Right renal pelvis (tissue), 4 donors: ENCODE data around the gene ZNF524. TPM values are rescaled to one million over a fixed set of nuclear protein-coding genes. Genes with fewer than 3 reads are reported as not detected.
A peak's percentile ranks its signal among the peaks of the same experiment; 100 is the strongest.
"Not testable (repeated sequence)": the region's sequence is repeated elsewhere in the genome, so short reads cannot be mapped to it uniquely, and the experiment has no call there.

Source experiments
- DNase-seq, 4 donors: peaks; one replicate each; pipeline ENCODE4 v3.0.0-alpha.2; 2013; ENCODE audit warnings: low read depth in 4 of 4, low spot score in 3 of 4, missing footprints in 1 of 4
- polyA plus RNA-seq, 4 donors: library from polyadenylated mRNA; unstranded; fragments of 120-200 nt; gene quantifications; one replicate each; pipeline ENCODE4 v1.2.1, GENCODE V29; 2013; ENCODE audit not compliant: insufficient read length in 4 of 4

Gene ZNF524
- polyA plus RNA-seq, 4 donors = 7.7 to 12.0 (median 8.8) TPM

- no peak for DNase-seq
Observed at GRCh38 chr19:55581145-55581822, 18.8 kb upstream of the ZNF524 start.

- peak in 1 of 4 donors; percentile 59 for DNase-seq
Observed at GRCh38 chr19:55581823-55582223, 18.3 kb upstream of the ZNF524 start.

- DNase-seq = not testable (repeated sequence)
Observed at GRCh38 chr19:55582284-55582683, 17.8 kb upstream of the ZNF524 start.

- not testable (repeated sequence) for DNase-seq
Observed at GRCh38 chr19:55583897-55584296, 16.2 kb upstream of the ZNF524 start.

- DNase-seq = no peak
Observed at GRCh38 chr19:55584871-55585270, 15.2 kb upstream of the ZNF524 start.

- DNase-seq = peak in 3 of 4 donors; percentile 68 to 79 (median 77)
Observed at GRCh38 chr19:55585658-55586339, 14.3 kb upstream of the ZNF524 start.

- DNase-seq = peak; percentile 89 to 95 (median 92)
Observed at GRCh38 chr19:55586976-55587668, 13.0 kb upstream of the ZNF524 start.

GRCh38 chr19:55588738-55589137 is 11.3 kb upstream of the ZNF524 start:
- no peak for DNase-seq

GRCh38 chr19:55590109-55590508 is 10.0 kb upstream of the ZNF524 start:
- DNase-seq = no peak

GRCh38 chr19:55590617-55591016 is 9.5 kb upstream of the ZNF524 start:
- DNase-seq = no peak

- DNase-seq = no peak
Observed at GRCh38 chr19:55591555-55591954, 8.5 kb upstream of the ZNF524 start.

- no peak for DNase-seq
Observed at GRCh38 chr19:55592391-55593090, 7.5 kb upstream of the ZNF524 start.

GRCh38 chr19:55593096-55593772 is 6.9 kb upstream of the ZNF524 start:
- DNase-seq = no peak

GRCh38 chr19:55594996-55595545 is 5.0 kb upstream of the ZNF524 start:
- DNase-seq = no peak

- DNase-seq = no peak
Observed at GRCh38 chr19:55596304-55596703, 3.8 kb upstream of the ZNF524 start.

GRCh38 chr19:55597501-55597921 is 2.6 kb upstream of the ZNF524 start:
- DNase-seq = no peak

- DNase-seq = no peak
Observed at GRCh38 chr19:55598034-55598433, 2.1 kb upstream of the ZNF524 start.

GRCh38 chr19:55598719-55599467 is 1.2 kb upstream of the ZNF524 start:
- peak; percentile 81 to 86 (median 82) for DNase-seq

- DNase-seq = peak; percentile 98 to 100 (median 100)
Observed at GRCh38 chr19:55599468-55599841, 633 bp upstream of the ZNF524 start, which contains the start of gene FIZ1. TSS of gene FIZ1 (minus strand) at chr19:55599517. CDS start at chr19:55597865, 1,652 bp downstream.
